ENCODE measurements around the gene KLRF1. TPM values are rescaled to one million over a fixed set of nuclear protein-coding genes. Genes with fewer than 3 reads are reported as not detected.
"Not testable (repeated sequence)": the region's sequence is repeated elsewhere in the genome, so short reads cannot be mapped to it uniquely, and the experiment has no call there.

The KLRF1 gene
- total and polyA plus RNA-seq, 2 donors (not counting 1 experiment from before 2014, with no cell fraction given): 1.0 to 1.7 TPM

- intact Hi-C loops (cut with micrococcal nuclease): no loop called here
- DNase-seq (no peak), ATAC-seq (ENCODE audit: low read depth) (no peak)
- POLR2A ChIA-PET: no interaction called here
- no peak for TF ChIP-seq CTCF (IDR thresholded peaks at IDR 0.05)
- TF ChIP-seq EZH2 (IDR thresholded peaks at IDR 0.05; ENCODE audit: borderline replicate concordance, insufficient read depth, low read depth, low read length, poor library complexity, severe bottlenecking): no peak
- no peaks in the 10 kb centered on the region for H3K9me3 Mint-ChIP-seq (ENCODE audit: insufficient read depth)
- peaks cover 26% of the 10 kb centered on the region for H3K4me1 Mint-ChIP-seq
- Histone ChIP-seq H2AFZ (ENCODE audit: insufficient read depth, low read depth, low read length, poor library complexity, severe bottlenecking) (no peak overlapping the region), H3K4me1 (ENCODE audit: control insufficient read depth in 2 of 2, insufficient read depth in 2 of 2, low read length in 2 of 2) (peaks cover 10 to 13% of the 10 kb centered on the region in 2 donors), H4K20me1 (ENCODE audit: control insufficient read depth, insufficient read depth, low read length, poor library complexity, severe bottlenecking) (no peaks in the 10 kb centered on the region), H3K4me3 (ENCODE audit: control extremely low read depth in 1 of 5, extremely low read depth in 1 of 5, insufficient read depth in 1 of 5, low read depth in 2 of 5, low read length in 4 of 5) (no peak overlapping the region), H3K9ac (ENCODE audit: low read length) (no peak overlapping the region), H3K27me3 (replicated peaks in 1 of 4; ENCODE audit: control extremely low read depth in 1 of 4, control insufficient read depth in 3 of 4, insufficient read depth in 4 of 4, low read length in 3 of 4) (no peaks in the 10 kb centered on the region), H3K27ac (ENCODE audit: low read length in 2 of 2) (no peak overlapping the region), H3K79me2 (ENCODE audit: control insufficient read depth, insufficient read depth, low read length) (peaks cover 25% of the 10 kb centered on the region), H3K36me3 (replicated peaks in 1 of 2; ENCODE audit: control extremely low read depth in 1 of 2, control insufficient read depth in 1 of 2, extremely low read depth in 1 of 2, insufficient read depth in 2 of 2, low read length in 1 of 2) (no peaks in the 10 kb centered on the region), H3K9me3 (ENCODE audit: control extremely low read depth in 1 of 3, control insufficient read depth in 2 of 3, insufficient read depth in 1 of 3, low read length in 2 of 3) (no peaks in the 10 kb centered on the region), H3K4me2 (replicated peaks; ENCODE audit: low read depth, low read length, poor library complexity, severe bottlenecking) (no peak overlapping the region)
- CTCF ChIA-PET: interaction anchor here (1.9 kb wide), 1 partner anchor 122 kb away, joined by 7 read pairs; no protein-coding TSS in a partner anchor
- 87% methylated on average over 8 of the region's 11 CpGs for WGBS (ENCODE audit: insufficient coverage)
- H3K27ac Mint-ChIP-seq: no peak overlapping the region
- no peak overlapping the region for H3K4me3 Mint-ChIP-seq
- H3K27me3 Mint-ChIP-seq: peaks cover 5% of the 10 kb centered on the region
These were observed 45.5 kb downstream of the KLRF1 start for GRCh38 chr12:9872742-9873141.

DNA sequence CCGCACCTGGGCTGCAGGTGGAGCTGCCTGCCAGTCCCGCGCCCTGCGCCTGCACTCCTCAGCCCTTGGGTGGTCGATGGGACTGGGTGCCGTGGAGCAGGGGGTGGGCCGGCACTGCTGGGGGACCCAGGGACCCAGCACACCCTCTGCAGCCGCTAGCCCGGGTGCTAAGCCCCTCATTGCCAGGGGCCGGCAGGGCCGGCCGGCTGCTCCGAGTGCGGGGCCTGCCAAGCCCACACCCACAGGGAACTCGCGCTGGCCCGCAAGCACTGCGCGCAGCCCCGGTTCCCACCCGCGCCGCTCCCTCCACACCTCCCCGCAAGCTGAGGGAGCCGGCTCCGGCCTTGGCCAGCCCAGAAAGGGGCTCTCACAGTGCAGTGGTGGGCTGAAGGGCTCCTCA, 48.8 kb downstream of the KLRF1 start:
- H3K9ac ChIP-seq (ENCODE audit: low read length); H3K4me3 ChIP-seq (ENCODE audit: control extremely low read depth in 1 of 5, extremely low read depth in 1 of 5, insufficient read depth in 1 of 5, low read depth in 2 of 5, low read length in 4 of 5); H3K4me2 ChIP-seq (replicated peaks; ENCODE audit: low read depth, low read length, poor library complexity, severe bottlenecking); H3K4me3 Mint-ChIP-seq; H3K27ac Mint-ChIP-seq; DNase-seq; H3K27ac ChIP-seq (ENCODE audit: low read length in 2 of 2); H3K9me3 ChIP-seq (ENCODE audit: control extremely low read depth in 1 of 3, control insufficient read depth in 2 of 3, insufficient read depth in 1 of 3, low read length in 2 of 3); H3K79me2 ChIP-seq (ENCODE audit: control insufficient read depth, insufficient read depth, low read length); POLR2A ChIA-PET; ATAC-seq (ENCODE audit: low read depth); CTCF ChIA-PET; H4K20me1 ChIP-seq (ENCODE audit: control insufficient read depth, insufficient read depth, low read length, poor library complexity, severe bottlenecking); intact Hi-C loops (cut with micrococcal nuclease); H3K27me3 ChIP-seq (replicated peaks in 1 of 4; ENCODE audit: control extremely low read depth in 1 of 4, control insufficient read depth in 3 of 4, insufficient read depth in 4 of 4, low read length in 3 of 4); H3K9me3 Mint-ChIP-seq (ENCODE audit: insufficient read depth); H3K27me3 Mint-ChIP-seq; H3K36me3 ChIP-seq (replicated peaks in 1 of 2; ENCODE audit: control extremely low read depth in 1 of 2, control insufficient read depth in 1 of 2, extremely low read depth in 1 of 2, insufficient read depth in 2 of 2, low read length in 1 of 2); H2AFZ ChIP-seq (ENCODE audit: insufficient read depth, low read depth, low read length, poor library complexity, severe bottlenecking): not testable (repeated sequence)
- peaks cover 9 to 10% of the 10 kb centered on the region in 2 donors for H3K4me1 ChIP-seq (ENCODE audit: control insufficient read depth in 2 of 2, insufficient read depth in 2 of 2, low read length in 2 of 2)
- 99% methylated on average over 26 of the region's 26 CpGs for WGBS (ENCODE audit: insufficient coverage)
- peaks cover 16% of the 10 kb centered on the region for H3K4me1 Mint-ChIP-seq

Measured in B cell (primary cell).